ENCODE data around the gene APCDD1.

The APCDD1 gene

DNA sequence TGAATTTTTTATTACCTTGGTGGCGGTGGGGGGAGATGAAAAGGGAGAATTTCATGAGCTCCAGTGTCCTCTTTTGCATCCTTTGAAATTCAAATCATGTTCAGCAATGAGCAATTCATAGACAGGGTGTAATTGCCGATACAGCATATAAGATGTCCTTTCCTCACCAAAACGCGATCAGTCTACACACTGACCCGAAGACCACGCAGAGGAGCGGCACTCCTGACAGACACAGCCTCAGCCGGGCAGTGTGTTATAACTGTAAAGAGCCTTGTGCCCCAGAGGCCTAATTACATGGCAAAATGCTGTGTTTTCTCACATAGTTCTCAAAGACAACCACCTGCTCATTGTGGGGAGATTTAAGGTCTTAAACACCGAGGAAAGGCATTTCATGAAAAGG lies 38.4 kb upstream of the APCDD1 start:
- no peak overlapping the region for H3K4me3 ChIP-seq (ENCODE audit: low read length)
- H3K27ac ChIP-seq (ENCODE audit: low read length): no peak overlapping the region
- no peaks in the 10 kb centered on the region for H4K20me1 ChIP-seq (ENCODE audit: insufficient read depth, low read length)
- no peak overlapping the region for H3K9ac ChIP-seq (ENCODE audit: low read length)
- H3K4me2 ChIP-seq (ENCODE audit: low read depth, low read length): no peak overlapping the region
- H3K79me2 ChIP-seq (ENCODE audit: low read length): no peaks in the 10 kb centered on the region
- H3K27me3 ChIP-seq (replicated peaks; ENCODE audit: insufficient read depth, low read length): no peaks in the 10 kb centered on the region
- no peak for DNase-seq
- no peaks in the 10 kb centered on the region for H3K9me3 ChIP-seq (replicated peaks; ENCODE audit: insufficient read depth, low read length)
- H3K4me1 ChIP-seq (ENCODE audit: low read length): no peaks in the 10 kb centered on the region
- TF ChIP-seq EZH2phosphoT487 (IDR thresholded peaks at IDR 0.05; ENCODE audit: low read length) (no peak), EZH2 (optimal IDR thresholded peaks at IDR 0.05; ENCODE audit: low read depth, low read length) (no peak)
- TF ChIP-seq, protein P1, sequence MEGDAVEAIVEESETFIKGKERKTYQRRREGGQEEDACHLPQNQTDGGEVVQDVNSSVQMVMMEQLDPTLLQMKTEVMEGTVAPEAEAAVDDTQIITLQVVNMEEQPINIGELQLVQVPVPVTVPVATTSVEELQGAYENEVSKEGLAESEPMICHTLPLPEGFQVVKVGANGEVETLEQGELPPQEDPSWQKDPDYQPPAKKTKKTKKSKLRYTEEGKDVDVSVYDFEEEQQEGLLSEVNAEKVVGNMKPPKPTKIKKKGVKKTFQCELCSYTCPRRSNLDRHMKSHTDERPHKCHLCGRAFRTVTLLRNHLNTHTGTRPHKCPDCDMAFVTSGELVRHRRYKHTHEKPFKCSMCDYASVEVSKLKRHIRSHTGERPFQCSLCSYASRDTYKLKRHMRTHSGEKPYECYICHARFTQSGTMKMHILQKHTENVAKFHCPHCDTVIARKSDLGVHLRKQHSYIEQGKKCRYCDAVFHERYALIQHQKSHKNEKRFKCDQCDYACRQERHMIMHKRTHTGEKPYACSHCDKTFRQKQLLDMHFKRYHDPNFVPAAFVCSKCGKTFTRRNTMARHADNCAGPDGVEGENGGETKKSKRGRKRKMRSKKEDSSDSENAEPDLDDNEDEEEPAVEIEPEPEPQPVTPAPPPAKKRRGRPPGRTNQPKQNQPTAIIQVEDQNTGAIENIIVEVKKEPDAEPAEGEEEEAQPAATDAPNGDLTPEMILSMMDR (IDR thresholded peaks at IDR 0.05; ENCODE audit: low read length): no peak
- H3K9me2 ChIP-seq (replicated peaks; ENCODE audit: insufficient read depth, low read length): no peaks in the 10 kb centered on the region
- no peaks in the 10 kb centered on the region for H3F3A ChIP-seq (ENCODE audit: insufficient read depth, low read length)
- no peak overlapping the region for H2AFZ ChIP-seq (ENCODE audit: low read length)
- H3K36me3 ChIP-seq (replicated peaks; ENCODE audit: insufficient read depth, low read length): no peaks in the 10 kb centered on the region

DNA sequence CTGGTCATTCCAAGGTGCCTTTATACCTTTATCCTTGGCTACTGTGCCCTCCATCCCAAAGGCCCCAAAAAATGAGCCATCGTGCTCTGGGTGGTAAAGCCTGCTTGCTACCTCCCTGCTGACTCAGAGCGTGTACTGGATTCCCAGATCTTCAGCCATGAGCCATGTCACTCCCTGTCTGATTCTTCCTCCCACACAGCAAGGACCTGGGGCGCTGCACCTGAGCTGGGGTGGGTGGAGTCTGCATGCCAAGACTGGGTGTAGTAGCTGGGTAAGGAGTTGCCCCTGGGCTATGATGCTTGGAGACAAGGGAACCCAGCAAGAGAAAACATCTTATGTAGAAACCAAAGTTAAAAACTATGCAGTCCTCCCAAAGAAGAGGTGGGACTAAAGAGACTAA lies 37.2 kb upstream of the APCDD1 start:
- no peaks in the 10 kb centered on the region for H3K36me3 ChIP-seq (replicated peaks; ENCODE audit: insufficient read depth, low read length)
- no peak overlapping the region for H3K4me2 ChIP-seq (ENCODE audit: low read depth, low read length)
- TF ChIP-seq EZH2phosphoT487 (IDR thresholded peaks at IDR 0.05; ENCODE audit: low read length) (no peak), EZH2 (optimal IDR thresholded peaks at IDR 0.05; ENCODE audit: low read depth, low read length) (no peak)
- TF ChIP-seq, protein P1 (IDR thresholded peaks at IDR 0.05; ENCODE audit: low read length): no peak
- no peak for DNase-seq
- no peaks in the 10 kb centered on the region for H4K20me1 ChIP-seq (ENCODE audit: insufficient read depth, low read length)
- no peak overlapping the region for H3K4me3 ChIP-seq (ENCODE audit: low read length)
- H3K27me3 ChIP-seq (replicated peaks; ENCODE audit: insufficient read depth, low read length): no peaks in the 10 kb centered on the region
- H3K27ac ChIP-seq (ENCODE audit: low read length): no peak overlapping the region
- no peaks in the 10 kb centered on the region for H3K4me1 ChIP-seq (ENCODE audit: low read length)
- no peak overlapping the region for H3K9ac ChIP-seq (ENCODE audit: low read length)
- no peaks in the 10 kb centered on the region for H3K9me2 ChIP-seq (replicated peaks; ENCODE audit: insufficient read depth, low read length)
- no peaks in the 10 kb centered on the region for H3F3A ChIP-seq (ENCODE audit: insufficient read depth, low read length)
- no peaks in the 10 kb centered on the region for H3K9me3 ChIP-seq (replicated peaks; ENCODE audit: insufficient read depth, low read length)
- no peaks in the 10 kb centered on the region for H3K79me2 ChIP-seq (ENCODE audit: low read length)
- H2AFZ ChIP-seq (ENCODE audit: low read length): no peak overlapping the region

DNA sequence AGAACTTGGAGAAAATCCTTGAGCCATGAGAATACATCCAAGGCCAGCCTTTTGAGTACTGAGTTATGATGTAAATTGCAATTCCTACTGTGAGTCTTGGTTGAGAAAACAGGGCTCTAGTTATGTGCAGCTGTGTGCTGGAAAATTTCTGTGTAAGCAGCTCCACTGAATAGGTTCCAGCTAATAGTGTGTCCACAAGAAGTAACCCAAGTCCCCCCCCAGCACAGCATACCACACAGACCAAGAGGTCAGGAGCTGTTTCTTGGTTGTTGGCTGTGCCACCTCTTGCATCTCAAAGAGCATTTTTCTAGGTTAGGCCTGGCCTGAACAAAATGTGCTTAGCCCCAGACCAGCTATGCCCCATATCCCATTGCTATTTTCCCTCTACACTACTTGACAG lies 36.8 kb upstream of the APCDD1 start:
- Histone ChIP-seq H3K4me1 (ENCODE audit: low read length) (no peaks in the 10 kb centered on the region), H3K79me2 (ENCODE audit: low read length) (no peaks in the 10 kb centered on the region), H3K27me3 (replicated peaks; ENCODE audit: insufficient read depth, low read length) (no peaks in the 10 kb centered on the region), H3K4me3 (ENCODE audit: low read length) (no peak overlapping the region), H3F3A (ENCODE audit: insufficient read depth, low read length) (no peaks in the 10 kb centered on the region), H2AFZ (ENCODE audit: low read length) (no peak overlapping the region), H3K9me2 (replicated peaks; ENCODE audit: insufficient read depth, low read length) (no peaks in the 10 kb centered on the region), H3K36me3 (replicated peaks; ENCODE audit: insufficient read depth, low read length) (no peaks in the 10 kb centered on the region), H3K9me3 (replicated peaks; ENCODE audit: insufficient read depth, low read length) (no peaks in the 10 kb centered on the region), H4K20me1 (ENCODE audit: insufficient read depth, low read length) (no peaks in the 10 kb centered on the region), H3K4me2 (ENCODE audit: low read depth, low read length) (no peak overlapping the region), H3K9ac (ENCODE audit: low read length) (no peak overlapping the region), H3K27ac (ENCODE audit: low read length) (no peak overlapping the region)
- TF ChIP-seq EZH2phosphoT487 (IDR thresholded peaks at IDR 0.05; ENCODE audit: low read length) (no peak), EZH2 (optimal IDR thresholded peaks at IDR 0.05; ENCODE audit: low read depth, low read length) (no peak)
- TF ChIP-seq, protein P1 (IDR thresholded peaks at IDR 0.05; ENCODE audit: low read length): no peak
- no peak for DNase-seq
